Smooth muscle cell (in vitro differentiated cells): ENCODE results near the gene PNPLA6. TPM values are rescaled to one million over a fixed set of nuclear protein-coding genes. Genes with fewer than 3 reads are reported as not detected.

ENCODE experiments used
- DNase-seq: peaks from one replicate; lab custom pipeline; 2025; ENCODE audit not compliant: unreplicated experiment; lab: John Stamatoyannopoulos, UW
- H2AFZ ChIP-seq: fragments of 200-600 bp; sonication (generic); 2 replicates; pipeline ENCODE4 v1.6.0; 2016; ENCODE audit warnings: antibody characterized with exemption, low read depth, mild to moderate bottlenecking
- H3F3A ChIP-seq: fragments of 200-600 bp; sonication (generic); 2 replicates; pipeline ENCODE4 v1.6.0; 2017; ENCODE audit warnings: antibody characterized with exemption, low read depth
- H3K27ac ChIP-seq: fragments of 200-600 bp; sonication (generic); 2 replicates; pipeline ENCODE4 v1.5.1; 2016; ENCODE audit warnings: low read depth, mild to moderate bottlenecking
- H3K27me3 ChIP-seq: fragments of 200-600 bp; sonication (generic); 2 replicates; pipeline ENCODE4 v1.6.1; 2016; ENCODE audit warnings: low read depth, mild to moderate bottlenecking
- H3K36me3 ChIP-seq: fragments of 200-600 bp; sonication (generic); 2 replicates; pipeline ENCODE4 v1.5.1; 2016; ENCODE audit warnings: low read depth
- H3K4me1 ChIP-seq: fragments of 200-600 bp; sonication (generic); 2 replicates; pipeline ENCODE4 v1.5.1; 2016; ENCODE audit warnings: low read depth
- H3K4me2 ChIP-seq: fragments of 200-600 bp; sonication (generic); 2 replicates; pipeline ENCODE4 v1.6.0; 2016; ENCODE audit warnings: mild to moderate bottlenecking
- H3K4me3 ChIP-seq: fragments of 200-600 bp; sonication (generic); 2 replicates; pipeline ENCODE4 v1.5.1; 2016; ENCODE audit warnings: mild to moderate bottlenecking
- H3K79me2 ChIP-seq: fragments of 200-600 bp; sonication (generic); 2 replicates; pipeline ENCODE4 v1.6.0; 2016; ENCODE audit warnings: low read depth, mild to moderate bottlenecking
- H3K9ac ChIP-seq: fragments of 200-600 bp; sonication (generic); 2 replicates; pipeline ENCODE4 v1.6.0; 2016; ENCODE audit warnings: low read depth
- H3K9me3 ChIP-seq: fragments of 200-600 bp; sonication (generic); replicated peaks from 2 replicates; pipeline ENCODE4 v1.5.1; 2016; ENCODE audit warnings: low read depth
- H4K20me1 ChIP-seq: fragments of 200-600 bp; sonication (generic); 2 replicates; pipeline ENCODE4 v1.6.0; 2016; ENCODE audit warnings: low read depth
- CTCF ChIP-seq: fragments of 200-600 bp; sonication (generic); IDR thresholded peaks from 2 replicates; pipeline ENCODE4 v1.5.1; 2017; ENCODE audit warnings: borderline replicate concordance, mild to moderate bottlenecking, antibody characterized with exemption; ENCODE audit not compliant: insufficient read depth, poor library complexity, severe bottlenecking
- WGBS: methylation state at CpG from one replicate; pipeline ENCODE4 v1.1.7; 2016; ENCODE audit warnings: low lambda C conversion rate; 5-methylcytosine and 5-hydroxymethylcytosine counted together
- polyA plus RNA-seq: library from polyadenylated mRNA; unstranded; fragments of >200 nt; fragmentation: Nextera tagmentation; extraction: Ambion mirVana; gene quantifications from 2 replicates; pipeline ENCODE4 v1.2.1, GENCODE V29; 2016
- total RNA-seq: library from RNA; depleted of rRNA; stranded (reverse); fragments of >200 nt; gene quantifications from 2 replicates; pipeline ENCODE4 v1.2.3, GENCODE V29; 2014

PNPLA6 gene
- total and polyA plus RNA-seq, 2 experiments from 2014 or later = 22.3 to 55.6 TPM

DNA sequence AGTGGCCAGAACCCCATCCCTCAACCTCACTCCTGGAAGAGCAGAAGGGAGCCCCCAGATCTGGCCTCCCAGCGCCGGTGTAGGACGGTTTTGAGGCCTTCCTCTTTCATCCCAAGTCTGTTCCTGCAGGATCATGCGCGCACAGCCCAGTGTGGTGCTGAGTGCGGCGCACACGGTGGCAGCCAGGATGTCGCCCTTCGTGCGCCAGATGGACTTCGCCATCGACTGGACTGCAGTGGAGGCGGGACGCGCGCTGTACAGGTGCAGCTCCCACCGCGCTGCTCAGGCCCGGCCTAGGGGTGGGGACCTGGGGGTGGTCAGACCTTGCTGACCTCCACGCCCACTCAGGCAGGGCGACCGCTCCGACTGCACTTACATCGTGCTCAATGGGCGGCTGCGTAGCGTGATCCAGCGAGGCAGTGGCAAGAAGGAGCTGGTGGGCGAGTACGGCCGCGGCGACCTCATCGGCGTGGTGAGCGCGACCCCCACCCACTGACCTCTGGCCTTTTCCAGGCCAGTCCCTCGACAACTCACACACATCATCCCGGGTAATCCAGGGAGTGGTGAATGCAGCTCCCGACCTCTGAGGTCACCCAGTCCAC is 14.8 kb downstream of the PNPLA6 start:
- no peaks in the 10 kb centered on the region for H3K9me3 ChIP-seq
- no peaks in the 10 kb centered on the region for H3K4me1 ChIP-seq
- H3K9ac ChIP-seq = no peak overlapping the region
- WGBS = 98% methylated on average over 38 of the region's 41 CpGs
- no peak overlapping the region for H3K4me2 ChIP-seq
- no peaks in the 10 kb centered on the region for H4K20me1 ChIP-seq
- no peak overlapping the region for H3K27ac ChIP-seq
- H3K4me3 ChIP-seq = no peak overlapping the region
- DNase-seq = no peak
- no peaks in the 10 kb centered on the region for H3K79me2 ChIP-seq
- no peak overlapping the region for H2AFZ ChIP-seq
- H3F3A ChIP-seq = no peaks in the 10 kb centered on the region
- TF ChIP-seq CTCF = no peak
- H3K36me3 ChIP-seq = no peaks in the 10 kb centered on the region
- H3K27me3 ChIP-seq = no peaks in the 10 kb centered on the region

GRCh38 chr19:7550987-7551761 is 15.7 kb downstream of the PNPLA6 start:
- Histone ChIP-seq H3K9ac (no peak overlapping the region), H3K36me3 (no peaks in the 10 kb centered on the region), H3F3A (no peaks in the 10 kb centered on the region), H4K20me1 (no peaks in the 10 kb centered on the region), H3K9me3 (no peaks in the 10 kb centered on the region), H3K79me2 (no peaks in the 10 kb centered on the region), H3K4me1 (no peaks in the 10 kb centered on the region), H3K4me3 (peak overlapping the region; percentile 42), H3K27me3 (no peaks in the 10 kb centered on the region), H2AFZ (no peak overlapping the region), H3K4me2 (peak overlapping the region; percentile 61), H3K27ac (no peak overlapping the region)
- 45% methylated on average over 31 of the region's 51 CpGs for WGBS
- TF ChIP-seq CTCF = no peak
- DNase-seq = no peak

- Histone ChIP-seq H3K4me1 (no peaks in the 10 kb centered on the region), H3K27ac (no peak overlapping the region), H3K27me3 (no peaks in the 10 kb centered on the region), H3K4me2 (no peak overlapping the region), H3K9me3 (no peaks in the 10 kb centered on the region), H3K9ac (no peak overlapping the region), H4K20me1 (no peaks in the 10 kb centered on the region), H3K79me2 (no peaks in the 10 kb centered on the region), H3K36me3 (no peaks in the 10 kb centered on the region), H3F3A (no peaks in the 10 kb centered on the region), H2AFZ (no peak overlapping the region), H3K4me3 (no peak overlapping the region)
- 96% methylated on average over 2 of the region's 2 CpGs for WGBS
- DNase-seq = no peak
- no peak for TF ChIP-seq CTCF
These were observed 17.3 kb downstream of the PNPLA6 start for GRCh38 chr19:7552781-7553180.

DNA sequence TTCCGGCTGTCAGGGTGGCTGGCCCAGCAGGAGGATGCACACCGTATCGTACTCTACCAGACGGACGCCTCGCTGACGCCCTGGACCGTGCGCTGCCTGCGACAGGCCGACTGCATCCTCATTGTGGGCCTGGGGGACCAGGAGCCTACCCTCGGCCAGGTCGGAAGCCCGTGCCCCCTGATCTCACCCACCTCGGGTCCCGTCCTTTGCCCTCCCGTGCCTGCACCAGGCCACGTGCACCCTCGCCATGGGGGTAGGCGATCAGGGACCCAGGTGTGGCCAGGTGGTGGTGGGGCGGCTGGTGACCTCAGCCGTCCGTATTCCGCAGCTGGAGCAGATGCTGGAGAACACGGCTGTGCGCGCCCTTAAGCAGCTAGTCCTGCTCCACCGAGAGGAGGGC is 19.0 kb downstream of the PNPLA6 start:
- H3K27me3 ChIP-seq = no peaks in the 10 kb centered on the region
- no peaks in the 10 kb centered on the region for H3K4me1 ChIP-seq
- no peak for TF ChIP-seq CTCF
- DNase-seq = no peak
- H3K36me3 ChIP-seq = no peaks in the 10 kb centered on the region
- no peak overlapping the region for H2AFZ ChIP-seq
- H3K4me3 ChIP-seq = no peak overlapping the region
- no peak overlapping the region for H3K9ac ChIP-seq
- 94% methylated on average over 21 of the region's 28 CpGs for WGBS
- H3F3A ChIP-seq = no peaks in the 10 kb centered on the region
- H3K9me3 ChIP-seq = no peaks in the 10 kb centered on the region
- no peak overlapping the region for H3K27ac ChIP-seq
- H3K79me2 ChIP-seq = no peaks in the 10 kb centered on the region
- no peaks in the 10 kb centered on the region for H4K20me1 ChIP-seq
- no peak overlapping the region for H3K4me2 ChIP-seq
